OCI-LY7 (cell line): Measurements from ENCODE around the gene MLLT3. TPM values are rescaled to one million over a fixed set of nuclear protein-coding genes. Genes with fewer than 3 reads are reported as not detected.

Source experiments
- BruUV-seq: library from RNA; stranded (reverse); fragments of 400-500 nt; replicated peaks from 2 replicates; lab custom pipeline; 2021; lab: Mats Ljungman, UMichigan
- CTCF ChIA-PET: fragments of 300-600 bp; sonication (Branson Sonifier 250); formaldehyde crosslinking; loops from one replicate; lab custom pipeline; 2022; ENCODE audit warnings: antibody characterized with exemption; ENCODE audit not compliant: unreplicated experiment; lab: Charles Lee
- POLR2A ChIA-PET: fragments of 300-600 bp; sonication (Branson Sonifier 250); formaldehyde crosslinking; loops from one replicate; lab custom pipeline; 2022; ENCODE audit warnings: antibody characterized with exemption; lab: Charles Lee
- DNase-seq: peaks from one replicate; pipeline ENCODE4 v3.0.0-alpha.2; 2015; ENCODE audit warnings: low spot score
- H2AFZ ChIP-seq: fragments of 200-600 bp; sonication (generic), shearing (Covaris generic); 2 replicates; pipeline ENCODE4 v1.6.1; 2014; ENCODE audit warnings: mild to moderate bottlenecking, antibody characterized with exemption, low read length, moderate library complexity
- H3K27ac ChIP-seq: fragments of 200-600 bp; sonication (generic); 2 replicates; pipeline ENCODE4 v1.5.1; 2014; ENCODE audit warnings: mixed run types, low read depth, mild to moderate bottlenecking, moderate library complexity, low read length, inconsistent platforms; ENCODE audit not compliant: poor library complexity, severe bottlenecking
- H3K36me3 ChIP-seq: fragments of 200-600 bp; sonication (generic); 2 replicates; pipeline ENCODE4 v1.6.1; 2014; ENCODE audit warnings: mild to moderate bottlenecking, antibody characterized with exemption, low read length, moderate library complexity, mixed read lengths; ENCODE audit not compliant: insufficient read depth
- H3K4me1 ChIP-seq: fragments of 200-600 bp; sonication (generic); 2 replicates; pipeline ENCODE4 v1.5.1; 2014; ENCODE audit warnings: mild to moderate bottlenecking, low read length; ENCODE audit not compliant: insufficient read depth, poor library complexity, severe bottlenecking
- H3K4me2 ChIP-seq: fragments of 200-600 bp; sonication (generic); 2 replicates; pipeline ENCODE4 v1.6.1; 2014; ENCODE audit warnings: mild to moderate bottlenecking, low read length
- H3K4me3 ChIP-seq: fragments of 200-600 bp; sonication (generic); 2 replicates; pipeline ENCODE4 v1.5.1; 2014; ENCODE audit warnings: mild to moderate bottlenecking, low read depth, low read length; ENCODE audit not compliant: poor library complexity, severe bottlenecking
- H3K79me2 ChIP-seq: fragments of 200-600 bp; sonication (generic); 2 replicates; pipeline ENCODE4 v1.6.1; 2016; ENCODE audit warnings: low read depth, mild to moderate bottlenecking, low read length, moderate library complexity, mixed read lengths; ENCODE audit not compliant: insufficient read depth
- H3K9me2 ChIP-seq: fragments of 200-600 bp; sonication (generic); 2 replicates; pipeline ENCODE4 v1.6.1; 2016; ENCODE audit warnings: mild to moderate bottlenecking, low read length, mixed read lengths; ENCODE audit not compliant: insufficient read depth
- H3K9me3 ChIP-seq: fragments of 200-600 bp; sonication (generic); 2 replicates; pipeline ENCODE4 v1.6.1; 2014; ENCODE audit warnings: mild to moderate bottlenecking, mixed run types, low read length, mixed read lengths
- H4K20me1 ChIP-seq: fragments of 200-600 bp; sonication (generic); 2 replicates; pipeline ENCODE4 v1.6.1; 2014; ENCODE audit warnings: mild to moderate bottlenecking, antibody characterized with exemption, low read length, moderate library complexity, mixed read lengths; ENCODE audit not compliant: insufficient read depth
- CTCF ChIP-seq: fragments of 200-600 bp; sonication (generic); conservative IDR thresholded peaks from 2 replicates; pipeline ENCODE4 v1.5.1; 2014; ENCODE audit warnings: mild to moderate bottlenecking, antibody characterized with exemption, low read length, moderate library complexity, mixed read lengths
- EZH2phosphoT487 ChIP-seq: fragments of 200-600 bp; sonication (generic); IDR thresholded peaks from 2 replicates; pipeline ENCODE4 v1.6.1; 2018; ENCODE audit warnings: low read depth, borderline replicate concordance, mild to moderate bottlenecking, mixed run types, antibody characterized with exemption, low read length, moderate library complexity, mixed read lengths
- intact Hi-C: fragments of 100-400 bp; cut with micrococcal nuclease; formaldehyde crosslinking; loops from one replicate; pipeline ENCODE4 v1.10.0; 2022; ENCODE audit not compliant: unreplicated experiment
- total RNA-seq, 2 experiments: library from RNA; depleted of rRNA in 1 of 2; stranded (reverse); fragments of >200 nt in 1 of 2; shearing (Covaris generic) in 1 of 2; gene quantifications; 2 replicates each; pipeline ENCODE4 v1.2.3, GENCODE V29; 2014 to 2022

Gene MLLT3
- total RNA-seq, 2 experiments from 2014 or later: 7.1 to 9.9 TPM

GRCh38 chr9:20315677-20316076 lies 306.6 kb downstream of the MLLT3 start:
- Histone ChIP-seq H3K4me2 (no peak overlapping the region), H3K4me3 (no peak overlapping the region), H3K27ac (no peak overlapping the region), H4K20me1 (no peaks in the 10 kb centered on the region), H2AFZ (no peak overlapping the region), H3K9me2 (no peaks in the 10 kb centered on the region), H3K36me3 (no peaks in the 10 kb centered on the region), H3K9me3 (no peaks in the 10 kb centered on the region), H3K79me2 (no peaks in the 10 kb centered on the region), H3K4me1 (no peaks in the 10 kb centered on the region)
- ChIA-PET POLR2A (no interaction called here), CTCF (no interaction called here)
- TF ChIP-seq EZH2phosphoT487 (no peak), CTCF (no peak)
- no peak for DNase-seq
- intact Hi-C loops: no loop called here
- no TSS peak for BruUV-seq

GRCh38 chr9:20314981-20315380 lies 307.3 kb downstream of the MLLT3 start:
- TF ChIP-seq EZH2phosphoT487 (no peak), CTCF (no peak)
- no peak overlapping the region for H2AFZ ChIP-seq
- H3K36me3 ChIP-seq: no peaks in the 10 kb centered on the region
- no peak for DNase-seq
- H4K20me1 ChIP-seq: no peaks in the 10 kb centered on the region
- no peak overlapping the region for H3K27ac ChIP-seq
- no TSS peak for BruUV-seq
- no peaks in the 10 kb centered on the region for H3K9me3 ChIP-seq
- intact Hi-C loops: no loop called here
- no peaks in the 10 kb centered on the region for H3K9me2 ChIP-seq
- H3K4me2 ChIP-seq: no peak overlapping the region
- ChIA-PET CTCF (no interaction called here), POLR2A (interaction anchor here (0.6 to 0.7 kb wide), 2 partner anchors 60 to 608 kb away, joined by 3 to 4 read pairs; no protein-coding TSS in a partner anchor)
- no peak overlapping the region for H3K4me3 ChIP-seq
- no peaks in the 10 kb centered on the region for H3K4me1 ChIP-seq
- H3K79me2 ChIP-seq: no peaks in the 10 kb centered on the region

- CTCF ChIA-PET: no interaction called here
- intact Hi-C loops: no loop called here
- no peaks in the 10 kb centered on the region for H3K79me2 ChIP-seq
- H3K9me2 ChIP-seq: no peaks in the 10 kb centered on the region
- no TSS peak for BruUV-seq
- no peaks in the 10 kb centered on the region for H4K20me1 ChIP-seq
- H3K9me3 ChIP-seq: no peaks in the 10 kb centered on the region
- no peaks in the 10 kb centered on the region for H3K36me3 ChIP-seq
- no peak overlapping the region for H3K4me2 ChIP-seq
- POLR2A ChIA-PET: interaction anchor here (0.6 kb wide), 1 partner anchor 797 kb away, joined by 3 read pairs; no protein-coding TSS in a partner anchor
- no peak overlapping the region for H3K27ac ChIP-seq
- no peak for TF ChIP-seq CTCF
- no peak for TF ChIP-seq EZH2phosphoT487
- H2AFZ ChIP-seq: no peak overlapping the region
- H3K4me3 ChIP-seq: no peak overlapping the region
- no peaks in the 10 kb centered on the region for H3K4me1 ChIP-seq
- DNase-seq: no peak
Measured at GRCh38 chr9:20313415-20313814, 308.9 kb downstream of the MLLT3 start.
